RPMI8226 (cell line): ENCODE data around the gene MAP3K14.
"Not testable (repeated sequence)": the region's sequence is repeated elsewhere in the genome, so short reads cannot be mapped to it uniquely, and the experiment has no call there.

ENCODE experiments used
- DNase-seq: peaks from one replicate; pipeline ENCODE4 v3.0.0-alpha.2; 2015

MAP3K14 gene

DNA sequence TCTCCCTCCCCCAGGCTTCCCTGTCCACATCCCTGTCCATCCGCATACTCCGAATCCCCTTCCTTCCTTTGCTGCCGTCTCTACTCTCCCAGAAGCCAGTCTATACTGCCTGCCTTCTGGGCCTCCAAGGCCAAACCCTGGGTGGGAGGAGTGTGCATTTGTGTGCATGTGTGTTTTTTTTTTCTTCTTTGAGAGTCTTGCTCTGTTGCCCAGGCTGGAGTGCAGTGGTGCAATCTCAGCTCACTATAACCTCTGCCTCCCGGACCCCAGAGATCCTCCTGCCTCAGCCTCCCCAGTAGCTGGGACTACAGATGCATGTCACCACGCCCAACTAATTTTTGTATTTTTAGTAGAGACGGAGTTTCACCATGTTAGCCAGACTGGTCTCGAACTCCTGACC, 63.6 kb downstream of the MAP3K14 start:
- DNase-seq = not testable (repeated sequence)

DNA sequence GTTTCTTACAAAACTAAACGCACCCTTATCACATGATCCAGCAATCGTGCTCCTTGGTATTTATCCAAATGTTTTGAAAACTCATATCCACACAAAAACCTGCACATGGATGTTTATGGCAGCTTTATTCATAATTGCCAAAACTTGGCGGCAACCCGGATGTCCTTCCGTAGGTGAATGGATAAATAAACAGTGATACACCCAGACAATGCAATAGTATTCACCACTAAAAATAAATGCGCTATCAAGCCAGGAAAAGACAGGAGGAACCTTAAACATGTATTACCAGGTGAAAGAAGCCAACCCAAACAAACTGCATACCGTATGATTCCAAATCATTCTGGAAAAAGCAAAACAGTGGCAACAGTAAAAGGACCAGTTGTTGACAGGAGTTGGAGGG, 64.9 kb downstream of the MAP3K14 start:
- DNase-seq = no peak

DNA sequence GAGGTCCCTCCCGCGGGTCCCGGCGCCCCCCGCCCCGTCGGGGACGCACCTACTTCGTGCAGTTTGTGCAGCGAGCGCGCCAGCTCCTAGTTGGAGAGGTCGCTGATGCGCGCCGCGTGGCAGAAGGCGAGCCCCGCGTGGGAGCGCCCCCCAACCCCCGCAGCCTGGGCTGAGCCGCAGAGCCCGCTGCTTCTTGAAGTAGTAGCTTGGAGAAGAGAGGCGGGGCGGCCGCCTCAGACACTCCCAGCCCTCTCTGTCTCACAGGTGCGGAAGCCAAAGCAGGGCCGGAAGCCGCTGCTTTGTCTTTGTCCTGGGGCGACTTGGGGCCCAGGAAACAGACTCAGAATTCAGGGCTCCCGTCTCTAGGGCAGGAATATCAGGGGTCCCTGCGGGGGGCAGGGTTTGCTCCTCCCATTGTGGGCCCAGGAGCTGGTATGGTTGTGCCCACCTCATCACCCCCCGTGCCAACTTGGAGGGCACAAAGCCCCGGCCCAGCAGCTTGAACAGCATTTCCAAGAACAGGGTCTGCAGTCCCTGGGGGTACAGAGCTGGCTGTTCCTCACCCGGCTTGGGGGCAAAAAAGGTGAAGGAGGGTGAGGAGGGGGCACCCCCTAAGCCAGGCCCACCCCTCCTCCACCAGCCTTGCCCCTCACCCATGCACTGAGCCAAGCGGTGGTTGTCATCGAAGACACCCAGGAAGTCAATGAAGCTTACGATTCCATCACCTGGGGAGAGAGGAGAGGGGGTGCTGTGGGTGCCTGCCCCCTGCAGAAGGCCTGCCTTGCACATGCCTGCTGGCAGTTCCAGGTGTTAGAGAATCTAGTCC, 68.5 kb downstream of the MAP3K14 start:
- DNase-seq = peak; percentile 89

DNA sequence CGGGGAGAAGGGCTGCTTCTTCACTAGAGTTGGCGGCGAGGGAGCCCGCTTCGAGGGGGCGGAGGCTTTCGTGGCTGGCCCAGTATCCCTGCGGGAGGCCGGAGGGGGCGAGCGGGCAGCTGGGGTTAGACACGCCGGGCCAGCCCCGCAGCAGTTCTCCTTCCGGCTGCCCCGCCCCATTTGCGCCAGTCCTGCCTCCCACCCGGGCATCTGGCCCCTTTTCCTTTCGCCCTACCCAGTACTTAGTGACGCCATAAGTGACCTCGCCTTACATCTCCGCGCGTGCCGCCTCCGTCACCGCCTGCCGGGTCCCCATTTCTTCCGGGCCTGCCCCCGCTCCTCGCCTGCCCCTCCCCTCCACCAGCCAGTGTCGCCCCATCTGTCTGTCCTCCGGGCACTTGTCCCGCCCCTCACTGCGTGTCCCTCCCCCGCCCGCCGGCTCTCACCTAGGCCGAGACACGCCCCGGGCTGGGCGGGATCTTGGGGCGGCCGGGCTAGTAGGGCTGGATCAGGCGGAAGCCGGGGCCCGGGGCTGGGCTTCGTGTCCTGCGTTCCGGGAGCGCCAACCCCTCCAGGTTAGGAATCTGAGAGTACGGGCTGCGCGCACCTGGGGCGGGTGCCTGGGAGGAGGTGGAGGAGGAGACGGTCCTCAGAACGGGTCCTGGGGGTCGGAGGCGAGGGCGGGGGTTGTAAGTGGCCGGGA, 69.2 kb downstream of the MAP3K14 start:
- DNase-seq = peak; percentile 97

DNA sequence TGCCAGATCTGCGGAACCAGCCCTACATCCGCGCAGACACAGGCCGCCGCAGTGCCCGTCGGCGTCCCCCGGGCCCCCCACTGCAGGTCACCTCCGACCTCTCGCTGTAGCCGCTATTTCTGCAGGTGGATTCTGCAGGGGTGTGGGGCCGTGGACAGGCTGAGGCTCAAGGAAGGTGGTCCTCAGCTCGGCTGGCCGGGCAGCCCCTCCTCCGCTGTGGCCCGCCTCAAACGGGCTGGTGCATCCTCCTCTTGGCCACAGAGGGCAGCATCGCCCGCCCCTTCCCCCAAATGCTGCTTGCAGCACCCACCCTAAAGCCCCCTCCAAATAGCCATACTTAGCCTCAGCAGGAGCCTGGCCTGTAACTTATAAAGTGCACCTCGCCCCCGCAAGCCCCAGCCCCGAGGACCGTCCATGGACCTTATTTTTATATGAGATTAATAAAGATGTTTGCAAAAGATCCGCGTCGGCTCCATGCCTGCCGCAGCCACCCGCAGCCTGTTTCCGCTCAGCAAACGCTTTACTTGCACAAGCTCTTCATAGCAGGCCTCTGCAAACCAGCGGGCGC, 69.9 kb downstream of the MAP3K14 start:
- DNase-seq = peak; percentile 17

DNA sequence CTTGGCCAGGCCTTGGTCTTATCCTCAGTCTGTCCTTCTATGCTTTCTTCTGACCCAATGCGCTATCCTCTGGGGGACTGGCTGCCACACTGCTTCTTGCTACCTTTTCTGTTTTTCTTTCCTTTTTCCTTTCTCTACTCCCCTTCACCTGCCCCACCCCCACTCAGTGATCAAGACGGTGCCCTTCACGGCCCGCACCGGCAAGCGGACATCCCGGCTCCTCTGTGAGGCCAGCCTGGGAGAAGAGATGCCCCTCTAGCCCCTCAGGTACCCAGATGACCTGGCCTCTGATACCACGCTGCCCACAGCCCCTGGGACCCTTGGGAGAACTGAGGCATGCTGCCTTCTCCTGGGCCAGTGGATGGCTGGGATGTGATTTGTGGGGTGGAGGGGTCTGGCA, 70.5 kb downstream of the MAP3K14 start:
- no peak for DNase-seq

DNA sequence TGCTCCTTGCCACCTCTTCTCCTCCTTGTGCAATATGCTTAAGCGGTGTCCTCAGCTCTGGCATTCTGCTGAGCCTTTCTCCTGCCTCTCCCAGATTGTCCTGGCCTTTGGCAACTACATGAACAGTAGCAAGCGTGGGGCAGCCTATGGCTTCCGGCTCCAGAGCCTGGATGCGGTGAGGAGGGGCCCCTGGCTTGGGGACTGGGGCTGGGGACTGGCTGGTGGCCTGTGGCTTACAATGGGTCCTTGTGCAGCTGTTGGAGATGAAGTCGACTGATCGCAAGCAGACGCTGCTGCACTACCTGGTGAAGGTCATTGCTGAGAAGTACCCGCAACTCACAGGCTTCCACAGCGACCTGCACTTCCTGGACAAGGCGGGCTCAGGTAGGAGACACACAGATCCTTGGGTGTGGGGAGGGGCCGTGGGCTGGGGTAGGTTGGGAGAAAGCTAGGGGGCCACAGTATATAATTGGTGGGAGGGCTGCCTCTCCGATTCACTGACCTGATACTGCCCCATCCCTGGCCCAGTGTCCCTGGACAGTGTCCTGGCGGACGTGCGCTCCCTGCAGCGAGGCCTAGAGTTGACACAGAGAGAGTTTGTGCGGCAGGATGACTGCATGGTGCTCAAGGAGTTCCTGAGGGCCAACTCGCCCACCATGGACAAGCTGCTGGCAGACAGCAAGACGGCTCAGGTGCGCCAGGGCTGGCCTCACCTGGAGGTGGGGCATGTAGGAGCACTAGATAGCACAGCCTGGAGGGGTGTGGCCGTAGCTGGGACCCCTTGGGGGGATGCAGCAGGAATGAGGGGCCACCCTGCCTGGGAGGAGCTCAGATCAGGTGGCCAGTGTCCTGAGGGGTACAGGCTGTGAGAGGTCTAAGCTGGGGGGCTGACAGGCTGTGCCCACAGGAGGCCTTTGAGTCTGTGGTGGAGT, 71.8 kb downstream of the MAP3K14 start:
- no peak for DNase-seq

DNA sequence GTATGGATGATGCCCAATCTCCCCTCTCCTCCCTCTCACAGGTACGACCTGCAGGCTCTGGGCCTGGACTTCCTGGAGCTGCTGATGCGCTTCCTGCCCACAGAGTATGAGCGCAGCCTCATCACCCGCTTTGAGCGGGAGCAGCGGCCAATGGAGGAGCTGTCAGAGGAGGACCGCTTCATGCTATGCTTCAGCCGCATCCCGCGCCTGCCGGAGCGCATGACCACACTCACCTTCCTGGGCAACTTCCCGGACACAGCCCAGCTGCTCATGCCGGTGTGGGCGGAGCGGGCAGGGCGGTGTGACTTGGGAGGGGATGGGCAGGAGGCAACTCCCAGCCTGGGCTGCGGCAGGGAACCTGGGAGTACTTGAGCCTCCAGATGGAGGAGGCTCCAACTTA, 73.1 kb downstream of the MAP3K14 start:
- DNase-seq = no peak

DNA sequence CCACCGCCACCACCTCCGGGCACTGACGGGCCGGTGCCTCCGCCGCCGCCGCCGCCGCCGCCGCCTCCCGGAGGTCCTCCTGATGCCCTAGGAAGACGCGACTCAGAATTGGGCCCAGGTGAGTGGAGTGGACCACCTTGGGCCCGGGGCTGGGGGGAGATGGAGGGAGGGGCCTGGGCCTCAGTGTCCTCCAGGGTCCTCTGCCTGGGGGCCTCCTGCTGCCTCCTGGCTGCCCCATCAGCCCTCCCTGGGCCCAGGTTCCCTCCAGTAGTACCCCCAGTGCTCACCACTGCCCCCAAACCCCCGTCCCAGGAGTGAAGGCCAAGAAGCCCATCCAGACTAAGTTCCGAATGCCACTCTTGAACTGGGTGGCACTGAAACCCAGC, 74.8 kb downstream of the MAP3K14 start:
- no peak for DNase-seq

DNA sequence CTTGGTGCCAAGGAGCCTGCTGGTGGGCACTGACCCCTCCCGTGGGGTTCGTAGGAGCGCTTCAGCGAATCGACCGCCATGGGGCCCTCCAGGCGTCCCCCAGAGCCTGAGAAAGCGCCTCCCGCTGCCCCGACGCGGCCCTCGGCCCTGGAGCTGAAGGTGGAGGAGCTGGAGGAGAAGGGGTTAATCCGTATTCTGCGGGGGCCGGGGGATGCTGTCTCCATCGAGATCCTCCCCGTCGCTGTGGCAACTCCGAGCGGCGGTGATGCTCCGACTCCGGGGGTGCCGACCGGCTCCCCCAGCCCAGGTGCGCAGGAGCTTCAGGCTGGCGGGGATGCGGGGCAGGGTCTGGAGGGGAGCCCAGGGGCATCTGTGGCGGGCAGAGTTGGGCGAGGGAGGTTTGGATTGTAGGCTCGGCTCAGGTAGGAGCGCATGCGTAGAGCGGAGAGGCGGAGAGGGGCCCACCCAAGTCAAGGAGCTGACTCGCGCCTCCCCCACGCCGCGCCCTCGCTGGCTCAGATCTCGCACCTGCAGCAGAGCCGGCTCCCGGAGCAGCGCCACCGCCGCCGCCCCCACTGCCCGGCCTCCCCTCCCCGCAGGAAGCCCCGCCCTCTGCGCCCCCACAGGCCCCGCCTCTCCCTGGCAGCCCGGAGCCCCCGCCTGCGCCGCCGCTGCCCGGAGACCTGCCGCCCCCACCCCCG, 75.3 kb downstream of the MAP3K14 start:
- DNase-seq = no peak

DNA sequence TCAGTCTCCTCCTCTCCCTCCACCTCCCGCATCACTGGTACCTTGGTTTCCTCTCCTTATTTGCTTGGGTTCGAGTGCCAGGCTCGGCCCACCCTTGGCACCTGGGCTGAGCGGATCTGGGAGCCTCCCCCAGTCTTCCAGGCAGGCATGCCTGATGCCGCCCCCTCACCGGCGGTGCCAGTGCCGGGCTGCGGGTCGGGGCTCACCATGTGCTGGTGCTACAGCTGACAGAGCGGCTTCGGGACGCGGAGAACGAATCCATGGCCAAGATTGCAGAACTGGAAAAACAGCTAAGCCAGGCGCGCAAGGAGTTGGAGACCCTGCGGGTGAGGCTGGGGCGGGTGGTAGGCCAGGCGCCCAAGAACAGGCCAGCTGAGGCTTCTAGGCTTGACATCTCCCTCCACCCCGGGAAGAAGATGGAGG, 75.9 kb downstream of the MAP3K14 start:
- no peak for DNase-seq

DNA sequence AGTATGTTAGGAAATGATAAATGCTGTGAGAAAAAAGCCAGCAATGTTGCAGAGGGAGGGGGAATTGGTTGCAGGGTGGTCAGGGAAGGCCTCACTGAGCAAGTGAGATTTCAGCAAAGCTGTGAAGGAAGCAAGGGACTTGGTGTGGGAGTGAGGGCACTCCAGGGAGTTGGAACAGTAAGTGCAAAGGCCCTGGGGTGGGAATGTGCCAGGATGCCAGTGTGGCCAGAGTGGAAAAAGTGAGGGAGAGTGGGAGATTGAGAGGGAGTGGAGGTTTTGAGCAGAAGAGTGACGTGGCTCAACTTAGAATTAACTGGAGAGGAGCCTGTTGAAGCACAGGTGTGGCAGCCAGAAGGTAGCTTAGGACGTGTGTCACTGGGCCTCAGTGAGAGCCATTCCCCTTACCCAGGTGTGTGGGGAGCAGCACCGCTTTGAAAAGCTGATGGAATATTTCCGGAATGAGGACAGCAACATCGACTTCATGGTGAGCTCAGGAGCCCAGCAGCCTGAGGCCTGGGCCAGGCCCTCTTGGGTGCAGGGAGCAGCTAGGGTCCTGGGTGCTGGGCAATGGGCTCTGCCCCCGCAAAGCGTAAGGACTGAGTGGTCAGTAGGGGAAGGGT, 78.6 kb downstream of the MAP3K14 start:
- no peak for DNase-seq

DNA sequence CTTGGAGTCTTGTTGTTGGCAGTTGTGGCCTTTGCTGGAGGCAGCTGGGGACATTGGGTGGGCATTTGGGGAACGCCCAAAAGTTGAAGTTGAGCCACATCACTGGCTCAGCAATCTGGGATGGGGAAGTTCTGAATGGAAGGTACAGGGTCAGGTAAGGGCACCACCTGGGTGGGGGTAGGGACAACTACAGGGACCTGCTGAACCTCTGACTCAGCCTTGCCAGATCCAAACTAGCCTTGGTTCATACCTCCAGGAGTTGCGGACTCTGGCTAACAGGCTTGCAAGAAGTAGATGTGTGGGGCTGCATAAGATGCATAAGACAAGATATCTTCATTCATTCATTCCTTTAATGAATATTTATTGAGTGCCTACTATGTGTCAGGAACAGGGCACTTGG, 79.1 kb downstream of the MAP3K14 start:
- no peak for DNase-seq

DNA sequence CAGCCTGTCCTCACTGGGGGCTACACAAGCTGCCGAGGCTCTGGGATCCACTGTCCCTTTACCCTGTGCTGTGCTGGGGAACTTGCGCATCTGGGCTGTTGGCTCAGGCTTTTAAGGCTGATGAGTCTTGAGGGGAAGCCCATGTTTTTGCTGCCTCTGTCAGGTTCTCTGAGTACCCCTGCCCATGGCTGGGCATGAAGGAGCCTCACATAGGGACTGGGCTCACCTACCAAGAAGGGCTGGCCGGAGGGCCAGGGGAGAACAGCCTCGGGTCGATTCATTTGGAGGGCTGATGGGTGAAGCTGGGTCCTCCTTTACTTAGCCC, 80.6 kb downstream of the MAP3K14 start:
- no peak for DNase-seq

DNA sequence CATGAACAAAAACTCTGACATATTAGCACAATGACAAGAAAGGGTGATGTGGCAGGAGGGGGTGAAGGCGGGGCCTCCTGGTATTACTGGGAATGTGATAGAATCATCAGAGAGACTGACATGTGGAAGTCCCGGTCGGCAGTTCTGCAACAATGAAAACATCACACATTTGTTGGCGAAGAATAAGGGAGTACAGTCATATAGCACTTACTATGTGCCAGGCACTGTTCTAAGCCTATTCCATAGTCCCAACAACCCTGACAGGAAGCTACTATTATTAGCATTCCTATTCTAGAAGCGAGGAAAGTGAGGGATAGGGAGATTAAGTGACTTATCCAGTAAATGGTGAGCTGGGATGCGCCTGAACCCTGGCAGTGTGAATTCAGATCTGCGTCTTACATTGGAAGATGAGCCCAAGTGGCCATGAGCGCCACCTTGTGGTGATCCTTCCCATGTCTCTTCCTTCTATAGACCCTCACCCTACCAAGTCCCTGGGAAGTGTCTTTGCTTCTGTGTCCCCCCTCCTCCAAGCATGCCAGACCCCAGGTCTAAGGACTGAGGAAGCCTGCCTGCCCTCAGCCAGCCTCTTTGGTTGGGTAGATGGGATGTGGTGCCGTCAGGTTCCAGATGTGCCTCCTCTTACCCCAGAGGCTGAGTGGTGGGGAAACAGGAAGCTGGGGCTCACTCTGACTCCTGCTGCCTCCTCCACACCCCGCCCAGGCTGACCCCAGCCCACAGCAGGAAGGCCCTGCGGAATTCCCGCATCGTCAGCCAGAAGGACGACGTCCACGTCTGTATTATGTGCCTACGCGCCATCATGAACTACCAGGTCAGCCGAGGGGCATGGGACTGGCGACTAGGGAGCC, 81.2 kb downstream of the MAP3K14 start:
- DNase-seq = peak; percentile 82

DNA sequence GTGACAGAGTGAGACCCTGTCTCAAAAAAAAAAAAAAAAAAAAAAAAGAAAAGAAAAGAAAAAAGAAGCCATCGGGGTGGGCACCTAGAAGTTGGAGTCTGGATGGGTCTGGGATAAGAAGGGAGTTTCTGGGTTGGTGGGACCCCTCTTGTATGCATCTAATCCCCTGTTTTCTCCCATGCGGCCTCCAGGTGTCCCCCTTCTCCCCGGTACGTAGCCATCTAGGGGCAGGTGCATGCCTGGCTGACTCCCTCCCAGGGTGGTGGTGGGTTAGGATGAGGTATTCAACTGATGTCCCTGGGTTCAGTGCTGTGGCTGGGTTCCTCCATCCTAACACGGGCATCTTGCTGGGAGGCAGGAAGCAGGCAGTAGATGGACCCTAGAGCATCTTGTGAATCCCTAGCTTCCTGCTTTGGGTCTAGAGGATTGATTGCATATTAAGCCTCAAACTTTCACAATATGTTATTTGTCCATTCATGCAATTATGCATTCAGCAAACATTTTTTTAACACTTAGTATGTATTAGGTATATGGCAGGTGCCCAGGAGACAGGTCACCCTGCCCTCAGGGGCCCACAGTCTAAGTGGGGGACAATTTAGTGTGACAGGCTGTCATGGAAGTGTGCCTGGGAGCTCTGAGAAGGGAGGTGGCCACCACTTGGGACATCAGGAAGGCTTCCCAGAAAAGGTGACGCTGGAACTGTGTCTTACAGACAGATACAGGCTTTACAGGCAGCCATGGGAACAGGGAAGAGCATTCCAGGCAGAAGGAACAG, 82.0 kb downstream of the MAP3K14 start:
- peak; percentile 44 for DNase-seq

DNA sequence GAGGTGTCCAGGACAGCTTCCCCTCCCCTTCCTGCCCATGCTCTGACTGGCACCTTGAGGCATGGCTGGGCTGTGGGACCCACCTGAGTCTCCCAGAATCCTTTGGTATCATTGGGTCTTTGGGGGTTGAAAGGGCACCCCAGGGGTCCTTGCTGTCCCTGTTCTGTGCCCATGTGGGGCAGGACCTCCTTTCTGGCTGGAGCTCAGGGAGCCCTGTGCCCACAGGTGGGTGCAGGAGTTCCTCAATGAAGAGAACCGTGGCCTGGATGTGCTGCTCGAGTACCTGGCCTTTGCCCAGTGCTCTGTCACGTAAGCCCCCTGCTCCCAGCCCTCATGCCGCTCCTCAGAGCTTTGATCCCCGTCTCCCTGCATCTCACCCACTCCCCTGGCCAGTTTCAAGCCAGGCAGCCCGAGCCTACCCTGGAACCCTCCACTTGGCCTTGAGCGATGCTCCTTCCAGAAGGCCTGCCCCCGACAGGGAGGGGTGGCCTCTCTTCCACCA, 83.3 kb downstream of the MAP3K14 start:
- no peak for DNase-seq

DNA sequence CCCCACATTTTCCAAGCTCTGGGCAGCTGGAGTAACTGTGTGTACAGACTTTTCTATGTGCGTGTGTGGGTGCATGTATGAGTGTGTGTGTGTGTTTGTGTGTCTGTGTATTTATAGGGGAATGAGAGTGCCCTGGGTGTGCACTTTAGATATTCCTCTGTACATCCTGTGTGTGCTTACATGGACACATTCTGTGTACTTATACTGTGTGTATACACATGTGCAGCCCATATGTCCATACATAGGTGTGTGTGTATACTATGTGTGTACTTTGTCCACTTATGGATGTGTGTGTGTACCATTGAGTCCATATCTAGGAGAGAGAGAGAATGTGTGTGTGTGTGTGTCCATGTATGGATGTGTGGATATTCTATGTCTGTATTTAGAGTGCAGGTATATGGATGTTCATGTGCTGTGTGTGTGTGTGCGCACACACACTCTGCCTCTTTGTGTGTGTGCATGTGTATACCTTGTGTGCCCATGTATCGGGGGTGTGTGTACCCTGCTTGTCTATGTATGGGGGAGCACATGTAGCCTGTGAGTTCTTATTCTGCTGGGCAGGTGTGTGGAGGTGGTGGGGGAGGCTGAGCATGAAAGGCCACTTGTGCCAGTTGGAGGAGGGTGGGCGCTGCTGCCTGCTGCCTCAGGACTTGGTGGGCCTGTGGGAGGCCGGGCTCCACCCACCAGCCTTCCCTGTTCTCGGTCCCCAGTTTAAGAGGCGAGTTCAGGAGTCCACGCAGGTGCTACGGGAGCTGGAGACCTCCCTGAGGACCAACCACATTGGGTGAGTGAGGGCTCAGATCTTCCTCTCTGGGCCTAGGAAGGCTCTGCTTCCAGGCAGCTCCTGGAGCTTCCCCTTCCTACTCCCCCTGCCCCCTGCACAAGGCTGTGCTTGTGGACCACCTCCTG, 84.1 kb downstream of the MAP3K14 start:
- DNase-seq = no peak
